Measurements from ENCODE around the gene GTF3C5. TPM values are rescaled to one million over a fixed set of nuclear protein-coding genes. Genes with fewer than 3 reads are reported as not detected.

GTF3C5 gene
- total and polyA plus RNA-seq, 9 of the 15 experiments (the other 6 are each of a cell fraction or from before 2014, with no cell fraction given), result 3.8 to 118 (median 83.7) TPM

DNA sequence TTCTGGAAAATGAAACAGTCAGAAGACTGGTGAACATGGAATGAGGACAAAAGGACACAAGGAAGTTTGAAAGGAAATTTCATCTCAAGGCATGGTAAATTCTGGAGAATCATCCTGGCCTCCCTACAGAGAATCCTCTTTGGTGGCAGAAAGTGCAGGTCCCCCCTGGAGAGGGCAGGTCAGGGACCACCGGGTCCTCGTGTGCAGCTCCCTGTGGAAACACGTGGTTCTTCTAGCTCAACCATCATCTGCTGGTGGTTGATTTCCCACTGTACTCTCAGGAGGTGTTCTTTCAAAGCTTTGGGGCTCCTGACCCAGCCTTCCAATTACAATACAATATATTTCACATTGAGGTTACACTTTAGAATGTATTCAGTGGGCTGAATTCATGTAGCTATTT lies 2.6 kb upstream of the GTF3C5 start (continued):
- TF ChIP-seq, protein P1, sequence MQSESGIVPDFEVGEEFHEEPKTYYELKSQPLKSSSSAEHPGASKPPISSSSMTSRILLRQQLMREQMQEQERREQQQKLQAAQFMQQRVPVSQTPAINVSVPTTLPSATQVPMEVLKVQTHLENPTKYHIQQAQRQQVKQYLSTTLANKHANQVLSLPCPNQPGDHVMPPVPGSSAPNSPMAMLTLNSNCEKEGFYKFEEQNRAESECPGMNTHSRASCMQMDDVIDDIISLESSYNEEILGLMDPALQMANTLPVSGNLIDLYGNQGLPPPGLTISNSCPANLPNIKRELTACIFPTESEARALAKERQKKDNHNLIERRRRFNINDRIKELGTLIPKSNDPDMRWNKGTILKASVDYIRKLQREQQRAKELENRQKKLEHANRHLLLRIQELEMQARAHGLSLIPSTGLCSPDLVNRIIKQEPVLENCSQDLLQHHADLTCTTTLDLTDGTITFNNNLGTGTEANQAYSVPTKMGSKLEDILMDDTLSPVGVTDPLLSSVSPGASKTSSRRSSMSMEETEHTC (IDR thresholded peaks at IDR 0.05), result no peak
- TF ChIP-seq, protein P2, sequence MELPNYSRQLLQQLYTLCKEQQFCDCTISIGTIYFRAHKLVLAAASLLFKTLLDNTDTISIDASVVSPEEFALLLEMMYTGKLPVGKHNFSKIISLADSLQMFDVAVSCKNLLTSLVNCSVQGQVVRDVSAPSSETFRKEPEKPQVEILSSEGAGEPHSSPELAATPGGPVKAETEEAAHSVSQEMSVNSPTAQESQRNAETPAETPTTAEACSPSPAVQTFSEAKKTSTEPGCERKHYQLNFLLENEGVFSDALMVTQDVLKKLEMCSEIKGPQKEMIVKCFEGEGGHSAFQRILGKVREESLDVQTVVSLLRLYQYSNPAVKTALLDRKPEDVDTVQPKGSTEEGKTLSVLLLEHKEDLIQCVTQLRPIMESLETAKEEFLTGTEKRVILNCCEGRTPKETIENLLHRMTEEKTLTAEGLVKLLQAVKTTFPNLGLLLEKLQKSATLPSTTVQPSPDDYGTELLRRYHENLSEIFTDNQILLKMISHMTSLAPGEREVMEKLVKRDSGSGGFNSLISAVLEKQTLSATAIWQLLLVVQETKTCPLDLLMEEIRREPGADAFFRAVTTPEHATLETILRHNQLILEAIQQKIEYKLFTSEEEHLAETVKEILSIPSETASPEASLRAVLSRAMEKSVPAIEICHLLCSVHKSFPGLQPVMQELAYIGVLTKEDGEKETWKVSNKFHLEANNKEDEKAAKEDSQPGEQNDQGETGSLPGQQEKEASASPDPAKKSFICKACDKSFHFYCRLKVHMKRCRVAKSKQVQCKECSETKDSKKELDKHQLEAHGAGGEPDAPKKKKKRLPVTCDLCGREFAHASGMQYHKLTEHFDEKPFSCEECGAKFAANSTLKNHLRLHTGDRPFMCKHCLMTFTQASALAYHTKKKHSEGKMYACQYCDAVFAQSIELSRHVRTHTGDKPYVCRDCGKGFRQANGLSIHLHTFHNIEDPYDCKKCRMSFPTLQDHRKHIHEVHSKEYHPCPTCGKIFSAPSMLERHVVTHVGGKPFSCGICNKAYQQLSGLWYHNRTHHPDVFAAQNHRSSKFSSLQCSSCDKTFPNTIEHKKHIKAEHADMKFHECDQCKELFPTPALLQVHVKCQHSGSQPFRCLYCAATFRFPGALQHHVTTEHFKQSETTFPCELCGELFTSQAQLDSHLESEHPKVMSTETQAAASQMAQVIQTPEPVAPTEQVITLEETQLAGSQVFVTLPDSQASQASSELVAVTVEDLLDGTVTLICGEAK (IDR thresholded peaks at IDR 0.05), result no peak
- TF ChIP-seq, protein P2 (CRISPR knock-in tag; IDR thresholded peaks at IDR 0.05), result no peak
- TF ChIP-seq SNIP1 (IDR thresholded peaks at IDR 0.05; ENCODE audit: low read depth) (no peak), GABPB2 (CRISPR knock-in tag; conservative IDR thresholded peaks at IDR 0.05) (no peak), FIP1L1 (IDR thresholded peaks at IDR 0.05; ENCODE audit: low read depth, low read length, poor library complexity, severe bottlenecking) (no peak), CREB1 (IDR thresholded peaks at IDR 0.05) (no peak), CREB1 (CRISPR knock-in tag; IDR thresholded peaks at IDR 0.05) (no peak), ZNF354B (CRISPR knock-in tag; IDR thresholded peaks at IDR 0.05) (no peak)
